Hepatic stellate cell (primary cell): ENCODE data around the gene RPTN.

Experiments
- DNase-seq: peaks from one replicate; pipeline ENCODE4 v3.0.0; 2011; ENCODE audit warnings: low spot score

RPTN gene

DNA sequence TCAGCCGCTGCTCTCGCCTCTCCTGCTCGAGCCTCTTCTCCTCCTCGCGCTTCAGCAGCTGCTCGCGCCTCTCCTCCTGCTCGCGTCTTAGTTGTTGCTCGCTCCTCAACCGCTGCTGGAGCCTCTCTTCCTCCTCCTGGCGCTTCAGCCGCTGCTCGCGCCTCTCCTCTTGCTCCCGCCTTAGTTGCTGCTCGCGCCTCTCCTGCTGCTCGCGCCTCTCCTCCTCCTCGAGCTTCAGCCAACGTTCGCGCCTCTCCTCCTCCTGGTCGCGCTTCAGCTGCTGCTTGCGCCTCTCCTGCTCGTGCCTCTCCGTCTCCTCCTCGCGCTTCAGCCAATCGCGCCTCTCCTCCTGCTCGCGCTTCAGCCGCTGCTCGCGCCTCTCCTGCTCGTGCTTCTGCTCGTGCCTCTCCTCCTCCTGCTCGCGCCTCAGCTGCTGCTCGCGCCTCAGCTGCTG is 47.5 kb downstream of the RPTN start:
- no peak for DNase-seq

DNA sequence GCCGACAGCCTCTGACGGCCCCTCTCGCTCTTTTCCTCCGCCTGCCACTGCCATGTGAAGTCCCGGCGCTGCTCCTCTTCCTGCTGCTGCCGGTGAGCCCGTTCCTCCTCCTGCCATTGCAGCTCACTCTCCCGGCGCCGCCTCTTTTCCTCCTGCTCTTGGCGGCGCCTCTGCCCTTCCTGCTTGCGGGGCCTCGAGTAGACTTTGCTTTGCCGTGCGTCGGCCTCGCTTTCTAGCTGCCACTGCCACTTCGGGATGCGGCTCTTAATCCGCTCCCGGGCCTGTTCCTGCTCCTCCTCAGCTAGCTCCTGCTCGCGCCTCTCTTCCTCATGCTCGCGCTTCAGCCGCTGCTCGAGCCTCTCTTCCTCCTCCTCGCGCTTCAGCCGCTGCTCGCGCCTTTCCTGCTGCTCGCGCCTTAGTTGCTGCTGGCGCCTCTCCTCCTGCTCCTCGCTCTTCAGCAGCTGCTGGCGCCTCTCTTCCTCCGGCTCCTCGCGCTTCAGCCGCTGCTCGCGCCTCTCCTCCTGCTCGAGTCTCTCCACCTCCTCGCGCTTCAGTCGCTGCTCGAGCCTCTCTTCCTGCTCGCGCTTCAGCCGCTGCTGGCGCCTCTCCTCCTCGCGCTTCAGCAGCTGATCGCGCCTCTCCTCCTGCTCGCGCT is 48.0 kb downstream of the RPTN start:
- peak; percentile 28 for DNase-seq

DNA sequence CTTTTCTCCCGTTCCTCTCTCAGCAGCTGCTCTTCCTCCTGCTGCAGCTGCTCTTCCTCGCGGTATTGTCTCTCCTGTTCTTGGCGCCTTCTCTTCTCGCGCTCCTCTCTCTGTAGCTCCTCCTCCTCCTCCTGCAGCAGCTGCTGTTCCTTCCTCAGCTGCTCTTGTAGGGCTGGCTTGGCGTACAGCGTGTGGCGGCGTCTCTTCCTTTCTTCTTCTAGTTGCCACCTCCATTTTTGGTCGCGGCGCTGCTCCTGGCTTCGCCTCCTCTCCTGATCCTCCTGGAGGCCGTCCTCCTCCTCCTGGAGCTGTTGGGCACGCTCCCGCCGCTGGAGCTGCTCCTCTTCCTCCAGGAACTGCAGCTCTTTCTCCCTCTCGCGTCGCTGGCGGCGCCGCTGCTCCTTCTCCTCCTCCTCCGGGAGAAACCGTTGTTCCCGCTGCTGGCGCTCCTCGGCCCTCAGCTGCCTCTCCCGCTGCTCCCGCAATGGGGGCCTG is 48.6 kb downstream of the RPTN start:
- peak; percentile 36 for DNase-seq

DNA sequence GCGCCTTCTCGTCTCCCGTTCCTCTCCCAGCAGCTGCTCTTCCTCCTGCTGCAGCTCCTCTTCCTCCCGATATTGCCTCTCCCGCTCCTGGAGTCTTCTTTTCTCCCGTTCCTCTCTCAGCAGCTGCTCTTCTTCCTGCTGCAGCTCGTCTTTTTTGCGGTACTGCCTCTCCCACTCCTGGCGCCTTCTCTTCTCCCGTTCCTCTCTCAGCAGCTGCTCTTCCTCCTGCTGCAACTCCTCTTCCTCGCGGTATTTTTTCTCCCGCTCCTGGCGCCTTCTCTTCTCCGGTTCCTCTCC is 49.1 kb downstream of the RPTN start:
- DNase-seq = no peak

DNA sequence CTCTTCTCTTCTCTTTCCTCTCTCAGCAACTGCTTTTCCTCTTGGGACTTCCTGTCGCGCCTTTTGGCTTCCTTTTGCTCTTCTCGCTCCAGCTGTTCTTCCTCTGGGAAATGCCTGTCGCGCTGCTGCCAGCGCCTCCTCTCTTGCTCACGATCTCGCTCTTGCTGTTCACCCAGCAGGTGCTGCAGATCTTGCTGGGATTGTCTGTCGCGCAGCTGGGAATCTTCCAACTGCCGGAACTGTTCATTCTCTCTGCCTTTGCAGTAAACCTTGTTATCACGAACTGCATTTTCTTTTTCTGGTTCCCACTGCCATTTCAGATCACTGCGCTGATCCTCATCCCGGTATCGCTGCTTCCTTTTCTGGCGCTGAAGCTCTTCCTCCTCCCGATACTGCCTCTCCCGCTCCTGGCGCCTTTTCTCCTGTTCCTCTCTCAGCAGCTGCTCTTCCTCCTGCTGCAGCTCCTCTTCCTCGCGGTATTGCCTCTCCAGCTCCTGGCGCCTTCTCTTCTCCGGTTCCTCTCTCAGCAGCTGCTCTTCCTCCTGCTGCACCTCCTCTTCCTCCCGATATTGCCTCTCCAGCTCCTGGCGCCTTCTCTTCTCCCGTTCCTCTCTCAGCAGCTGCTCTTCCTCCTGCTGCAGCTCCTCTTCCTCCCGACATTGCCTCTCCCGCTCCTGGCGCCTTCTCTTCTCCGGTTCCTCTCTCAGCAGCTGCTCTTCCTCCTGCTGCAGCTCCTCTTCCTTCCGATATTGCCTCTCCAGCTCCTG is 49.6 kb downstream of the RPTN start:
- peak; percentile 7 for DNase-seq

GRCh38 chr1:152108882-152109222 is 50.2 kb downstream of the RPTN start:
- DNase-seq = peak; percentile 7

DNA sequence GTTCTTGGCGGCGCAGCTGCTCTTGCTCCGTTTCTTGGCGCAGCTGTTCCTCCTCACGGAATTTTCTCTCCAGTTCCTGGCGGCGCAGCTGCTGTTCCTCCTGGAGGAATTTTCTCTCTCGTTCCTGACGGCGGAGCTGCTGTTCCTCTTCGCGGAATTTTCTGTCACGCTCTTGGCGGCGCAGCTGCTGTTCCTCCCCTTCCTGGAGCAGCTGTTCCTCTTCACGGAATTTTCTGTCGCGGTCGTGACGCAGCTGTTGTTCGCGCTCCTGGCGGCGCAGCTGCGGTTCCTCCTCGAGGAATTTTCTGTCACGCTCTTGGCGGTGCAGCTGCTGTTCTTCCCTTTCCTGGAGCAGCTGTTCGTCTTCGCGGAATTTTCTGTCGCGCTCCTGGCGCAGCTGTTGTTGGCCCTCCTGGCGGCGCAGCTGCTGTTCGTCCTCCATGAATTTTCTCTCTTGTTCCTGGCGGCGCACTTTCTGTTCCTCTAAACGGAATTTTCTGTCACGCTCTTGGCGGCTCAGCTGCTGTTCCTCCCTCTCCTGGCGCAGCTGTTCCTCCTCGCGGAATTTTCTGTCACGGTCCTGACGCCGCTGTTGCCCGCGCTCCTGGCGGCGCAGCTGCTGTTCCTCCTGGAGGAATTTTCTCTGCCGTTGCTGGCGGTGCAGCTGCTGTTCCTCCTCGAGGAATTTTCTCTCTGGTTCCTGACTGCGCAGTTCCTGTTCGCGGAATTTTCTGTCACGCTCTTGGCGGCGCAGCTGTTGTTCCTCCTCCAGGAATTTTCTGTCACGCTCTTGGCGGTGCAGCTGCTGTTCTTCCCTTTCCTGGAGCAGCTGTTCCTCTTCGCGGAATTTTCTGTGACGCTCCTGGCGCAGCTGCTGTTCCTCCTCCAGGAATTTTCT is 50.8 kb downstream of the RPTN start:
- peak; percentile 12 for DNase-seq

GRCh38 chr1:152107031-152107983 is 51.7 kb downstream of the RPTN start:
- no peak for DNase-seq

DNA sequence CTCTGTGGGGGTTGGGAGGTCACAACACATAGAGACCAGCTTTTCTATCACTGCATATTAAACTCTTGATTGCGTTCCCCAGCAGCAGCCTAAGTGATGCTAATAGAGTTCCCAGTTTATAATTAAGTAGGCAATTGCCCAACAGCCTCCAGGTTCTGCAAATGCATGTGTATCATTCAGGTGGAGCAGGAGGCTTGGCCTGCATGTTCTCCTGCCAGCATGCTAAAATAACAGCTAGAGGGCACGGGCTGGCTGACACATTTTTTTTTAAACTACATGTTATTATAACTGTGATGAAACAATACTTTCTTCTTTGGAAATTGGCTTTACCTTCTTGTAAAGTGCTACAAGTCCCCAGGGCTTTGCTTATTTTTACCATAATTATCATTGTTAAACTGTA is 54.2 kb downstream of the RPTN start:
- DNase-seq = no peak
